Fibroblast of the aortic adventitia (primary cell): ENCODE results near the gene HYAL3. TPM values are rescaled to one million over a fixed set of nuclear protein-coding genes. Genes with fewer than 3 reads are reported as not detected.

Source experiments
- DNase-seq: peaks from one replicate; pipeline ENCODE4 v3.0.0-alpha.2; 2010; ENCODE audit warnings: low read depth
- H3K4me3 ChIP-seq: 2 replicates; pipeline ENCODE4 v1.5.1; 2011; ENCODE audit warnings: low read depth, mild to moderate bottlenecking, control low read depth, low read length, moderate library complexity
- CTCF ChIP-seq: IDR thresholded peaks from 2 replicates; pipeline ENCODE4 v1.5.1; 2011; ENCODE audit warnings: mild to moderate bottlenecking, low read length, control low read depth, inconsistent platforms; ENCODE audit not compliant: insufficient read depth
- total RNA-seq: library from RNA; depleted of rRNA; stranded (reverse); fragments of >200 nt; gene quantifications from 2 replicates; pipeline ENCODE4 v1.2.3, GENCODE V29; 2012; ENCODE audit warnings: low replicate concordance

HYAL3 gene
- total RNA-seq, 1 donor, result 3.1 TPM

- TF ChIP-seq CTCF, result no peak
- no peak for DNase-seq
- H3K4me3 ChIP-seq, result no peak overlapping the region
Observed at GRCh38 chr3:50294492-50295403, 4.5 kb downstream of the HYAL3 start.

- no peak for TF ChIP-seq CTCF
- no peak overlapping the region for H3K4me3 ChIP-seq
Observed at GRCh38 chr3:50294089-50294488, 5.1 kb downstream of the HYAL3 start.

GRCh38 chr3:50293079-50293801 lies 6.0 kb downstream of the HYAL3 start:
- peak overlapping the region; percentile 56 for H3K4me3 ChIP-seq
- DNase-seq, result no peak
- no peak for TF ChIP-seq CTCF

More at GRCh38 chr3:50294089-50294488, 5.1 kb downstream of the HYAL3 start:
- DNase-seq, result no peak

GRCh38 chr3:50292159-50293078 lies 6.8 kb downstream of the HYAL3 start, which contains the start of gene IFRD2:
Gene IFRD2, minus strand, starts transcription at chr3:50292429. Its CDS starts 155 bp downstream, at chr3:50292274.
- DNase-seq, result peak; percentile 96
- TF ChIP-seq CTCF, result no peak
- H3K4me3 ChIP-seq, result peak within 1 kb of the TSS; percentile 91

GRCh38 chr3:50290161-50290641 lies 9.0 kb downstream of the HYAL3 start:
- TF ChIP-seq CTCF, result no peak
- no peak for DNase-seq
- H3K4me3 ChIP-seq, result no peak overlapping the region

GRCh38 chr3:50289130-50289529 lies 10.1 kb downstream of the HYAL3 start:
- TF ChIP-seq CTCF, result no peak
- H3K4me3 ChIP-seq, result no peak overlapping the region
- DNase-seq, result no peak
